Esophagus mucosa (tissue), 1 donor: ENCODE results near the gene CDH23. TPM values are rescaled to one million over a fixed set of nuclear protein-coding genes. Genes with fewer than 3 reads are reported as not detected.
"Not testable (repeated sequence)": the region's sequence is repeated elsewhere in the genome, so short reads cannot be mapped to it uniquely, and the experiment has no call there.

ENCODE experiments used
- ATAC-seq: fragments of 200-7000 bp; cut with Tn5 transposase; one replicate; pipeline ENCODE4 v1.9.1; 2020
- total RNA-seq: library from RNA; stranded (reverse); gene quantifications from one replicate; pipeline ENCODE4 v1.2.4, GENCODE V29; 2023
- donor health status: DM: yes; HTN: yes; CAD: no.

CDH23 gene
- 1.3 TPM for total RNA-seq

DNA sequence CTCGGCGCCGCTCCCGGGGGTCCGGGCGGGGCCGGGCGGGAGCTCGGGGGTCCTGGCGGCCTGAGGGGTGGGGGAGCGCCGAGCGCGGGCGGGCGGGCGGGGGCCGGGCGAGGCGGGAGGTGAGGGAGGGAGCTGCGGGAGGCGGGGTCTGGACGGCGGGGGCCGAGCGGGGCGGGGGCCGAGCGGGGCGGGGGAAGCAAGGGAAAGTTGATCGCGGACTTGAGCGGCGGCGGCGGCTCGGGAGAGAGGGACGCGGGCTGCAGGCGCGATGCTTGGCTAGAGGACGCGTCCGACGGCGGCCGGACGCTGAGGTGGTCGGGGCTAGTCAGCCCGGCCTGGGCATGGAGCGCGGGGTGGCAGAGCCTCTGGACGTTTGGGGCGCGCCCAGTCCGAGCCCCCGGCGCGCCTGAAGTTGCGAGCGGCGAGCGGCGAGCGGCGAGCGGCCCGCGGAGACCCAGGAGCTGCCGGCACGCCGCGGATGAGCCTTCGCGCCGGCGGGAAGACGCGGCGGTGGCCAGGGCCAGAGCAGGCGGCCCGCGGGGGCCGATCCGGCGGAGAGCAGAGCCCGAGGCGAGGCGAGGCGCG, at the start of gene CDH23:
Gene CDH23, plus strand, starts transcription at position 210 of the 585 bp plus-strand sequence. CDS start 42,912 bp downstream, outside the sequence.
- ATAC-seq, result no peak

- no peak for ATAC-seq
Observed at GRCh38 chr10:71347587-71348395, 48.9 kb upstream of the CDH23 start.

- no peak for ATAC-seq
Observed at GRCh38 chr10:71348850-71349249, 47.9 kb upstream of the CDH23 start.

- peak; percentile 25 for ATAC-seq
Observed at GRCh38 chr10:71349406-71349805, 47.3 kb upstream of the CDH23 start.

- no peak for ATAC-seq
Observed at GRCh38 chr10:71351087-71351486, 45.6 kb upstream of the CDH23 start.

DNA sequence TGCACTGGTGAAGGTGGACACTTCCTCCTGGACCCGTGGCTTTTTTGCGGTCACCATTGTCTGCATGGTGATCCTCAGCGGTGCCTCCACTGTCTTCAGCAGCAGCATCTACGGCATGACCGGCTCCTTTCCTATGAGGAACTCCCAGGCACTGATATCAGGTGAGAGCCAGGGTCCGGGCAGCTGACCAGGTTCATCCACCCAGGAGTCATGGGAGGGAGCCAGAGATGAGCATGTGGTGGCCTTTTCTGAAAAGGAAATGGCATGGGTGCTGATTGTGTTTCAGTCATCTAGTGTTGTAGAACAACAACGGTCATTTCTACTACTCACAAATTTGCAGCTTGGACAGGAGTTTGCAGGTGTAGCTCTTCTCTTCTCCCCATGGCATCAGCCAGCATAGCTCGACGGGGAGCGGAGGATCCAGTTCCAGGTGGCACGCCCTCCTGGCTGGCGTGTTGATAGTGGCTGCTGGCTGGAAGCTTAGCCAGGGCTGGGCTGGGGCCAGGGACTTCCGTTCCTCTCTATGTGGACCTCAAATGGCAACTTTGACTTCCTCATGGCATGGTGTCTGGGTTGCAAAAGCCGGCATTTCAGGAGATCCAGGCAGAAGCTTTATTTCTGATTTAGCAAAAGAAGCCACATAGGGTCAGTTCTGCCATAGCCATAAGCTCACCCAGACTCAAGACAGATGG, 44.9 kb upstream of the CDH23 start:
- ATAC-seq, result peak; percentile 55

- ATAC-seq, result no peak
Observed at GRCh38 chr10:71353639-71354038, 43.1 kb upstream of the CDH23 start.

- ATAC-seq, result no peak
Observed at GRCh38 chr10:71354776-71355175, 41.9 kb upstream of the CDH23 start.

GRCh38 chr10:71355886-71356285, 40.8 kb upstream of the CDH23 start:
- no peak for ATAC-seq

- ATAC-seq, result no peak
Observed at GRCh38 chr10:71357792-71358265, 38.9 kb upstream of the CDH23 start.

DNA sequence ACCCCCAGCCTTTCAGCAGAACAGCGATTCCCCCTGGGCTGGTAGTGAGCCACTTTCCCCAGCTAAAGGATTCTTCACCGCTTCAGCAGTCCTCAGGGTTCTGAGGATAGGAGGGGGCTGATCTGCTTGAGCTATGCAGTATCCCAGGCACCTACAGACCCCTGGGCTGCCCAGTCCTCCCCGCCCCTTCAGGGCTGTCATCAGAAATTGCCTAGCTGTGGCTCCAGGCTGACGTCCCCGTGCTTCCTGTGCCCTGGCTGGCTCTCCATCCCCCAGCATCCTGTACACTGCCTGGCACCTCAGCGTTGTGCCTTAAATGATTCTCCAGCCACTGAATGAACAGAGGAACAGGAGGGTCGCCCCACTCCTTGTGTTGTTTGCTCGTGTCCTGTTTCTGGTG, 38.4 kb upstream of the CDH23 start:
- no peak for ATAC-seq

GRCh38 chr10:71358906-71359305, 37.8 kb upstream of the CDH23 start:
- not testable (repeated sequence) for ATAC-seq

DNA sequence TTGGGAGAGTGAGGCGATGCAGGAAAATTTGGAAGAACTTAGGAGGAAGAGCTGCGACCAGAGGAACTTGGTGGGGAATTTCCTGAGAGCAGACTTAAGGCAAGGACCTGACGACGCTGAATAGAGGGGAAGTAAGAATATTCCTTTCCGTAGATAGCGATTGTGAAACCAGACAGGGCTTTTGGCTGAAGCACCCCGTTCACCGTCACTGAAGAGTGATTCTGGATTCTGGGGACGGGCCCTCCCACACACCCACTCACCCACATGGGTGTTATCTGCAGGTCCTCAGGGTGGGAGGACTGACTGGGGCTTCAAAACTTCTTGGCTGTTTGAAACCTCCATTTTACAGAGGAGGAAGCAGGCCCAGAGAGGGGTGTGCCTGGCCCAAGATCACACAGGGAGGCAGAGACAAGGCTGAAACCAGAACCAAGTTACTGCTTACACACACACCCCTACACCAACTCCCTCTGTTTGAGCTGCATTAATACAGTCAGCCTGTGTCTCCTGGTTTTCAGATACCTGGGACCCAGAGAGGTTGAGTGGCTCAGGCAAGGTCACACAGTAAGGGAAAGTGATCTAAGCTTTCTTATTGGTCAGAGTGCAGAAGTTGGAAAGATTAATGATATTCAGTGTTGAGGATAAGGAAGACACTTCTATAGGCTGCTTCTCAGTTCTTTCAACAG, 37.2 kb upstream of the CDH23 start:
- no peak for ATAC-seq

GRCh38 chr10:71360735-71361134, 36.0 kb upstream of the CDH23 start:
- no peak for ATAC-seq

DNA sequence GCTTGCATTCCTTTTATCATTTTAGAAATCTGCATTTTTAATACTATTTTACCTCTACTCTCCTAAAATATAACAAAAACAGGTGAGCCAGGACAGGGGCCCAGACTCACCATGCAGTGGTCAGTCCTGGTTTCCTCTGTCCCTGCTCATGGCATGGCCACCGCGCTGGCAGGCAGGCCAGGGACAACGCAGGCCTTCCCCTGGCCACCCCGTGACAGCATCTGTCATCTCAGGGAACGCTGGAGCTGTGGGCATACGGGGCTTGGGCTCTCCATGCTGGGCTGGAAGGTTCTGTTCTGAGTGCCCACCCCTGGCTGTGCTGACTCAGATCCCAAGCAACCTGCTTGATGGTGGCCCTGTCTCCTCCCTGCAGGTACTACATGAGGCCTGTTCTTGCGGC, 35.1 kb upstream of the CDH23 start:
- no peak for ATAC-seq

DNA sequence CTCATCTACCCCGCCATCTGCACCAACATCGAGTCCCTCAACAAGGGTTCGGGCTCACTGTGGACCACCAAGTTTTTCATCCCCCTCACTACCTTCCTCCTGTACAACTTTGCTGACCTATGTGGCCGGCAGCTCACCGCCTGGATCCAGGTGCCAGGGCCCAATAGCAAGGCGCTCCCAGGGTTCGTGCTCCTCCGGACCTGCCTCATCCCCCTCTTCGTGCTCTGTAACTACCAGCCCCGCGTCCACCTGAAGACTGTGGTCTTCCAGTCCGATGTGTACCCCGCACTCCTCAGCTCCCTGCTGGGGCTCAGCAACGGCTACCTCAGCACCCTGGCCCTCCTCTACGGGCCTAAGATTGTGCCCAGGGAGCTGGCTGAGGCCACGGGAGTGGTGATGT, 34.6 kb upstream of the CDH23 start:
- no peak for ATAC-seq

GRCh38 chr10:71363936-71364335, 32.8 kb upstream of the CDH23 start:
- ATAC-seq, result no peak

GRCh38 chr10:71365366-71365765, 31.4 kb upstream of the CDH23 start:
- ATAC-seq, result no peak

GRCh38 chr10:71366690-71367089, 30.0 kb upstream of the CDH23 start:
- no peak for ATAC-seq

DNA sequence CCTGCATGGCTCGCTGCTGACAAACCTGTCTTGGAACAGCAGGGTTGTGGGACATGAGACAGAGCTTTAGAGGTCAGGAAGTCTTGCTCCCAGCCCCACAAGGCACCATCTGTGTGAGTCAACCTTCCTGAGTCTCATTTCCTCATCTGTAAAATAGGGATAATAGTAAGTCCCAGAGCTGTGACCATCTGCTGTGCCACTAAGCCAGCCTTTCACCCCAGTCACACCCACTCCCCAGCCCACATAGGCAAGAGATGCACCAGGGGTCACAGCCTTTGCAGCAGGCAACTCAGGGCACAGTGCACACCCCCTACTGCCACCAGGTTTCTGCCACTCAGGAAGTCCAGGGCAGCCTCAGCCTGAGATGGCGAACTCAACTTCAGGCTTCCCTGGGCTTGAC, 29.4 kb upstream of the CDH23 start:
- ATAC-seq, result peak; percentile 49

- ATAC-seq, result no peak
Observed at GRCh38 chr10:71368176-71368575, 28.5 kb upstream of the CDH23 start.

- ATAC-seq, result no peak
Observed at GRCh38 chr10:71368643-71369042, 28.1 kb upstream of the CDH23 start.

DNA sequence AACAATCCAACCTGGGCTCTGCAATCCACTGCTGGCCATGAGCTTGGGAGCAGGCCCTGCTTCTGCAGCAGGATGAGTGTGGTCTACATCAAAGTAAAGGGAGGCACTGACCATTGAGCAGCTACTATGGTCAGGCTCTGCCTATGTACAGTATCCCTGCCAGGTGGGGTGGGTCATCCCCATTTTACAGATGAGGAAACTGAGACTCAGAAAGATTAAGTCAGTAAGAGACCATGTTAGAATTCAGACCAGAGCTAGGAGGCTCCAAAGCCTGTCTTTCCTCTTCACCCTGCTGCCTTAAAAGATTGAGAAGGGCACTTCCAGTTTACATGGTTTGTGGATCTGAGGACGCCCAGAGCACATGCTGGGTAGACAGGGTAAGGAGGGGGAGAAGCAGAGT, 27.1 kb upstream of the CDH23 start:
- ATAC-seq, result no peak
